ENCODE measurements around the gene FFAR3. TPM values are rescaled to one million over a fixed set of nuclear protein-coding genes. Genes with fewer than 3 reads are reported as not detected.
A peak's percentile ranks its signal among the peaks of the same experiment; 100 is the strongest.

The FFAR3 gene
- total and polyA plus RNA-seq, 10 donors: 0.30 to 3.2 (median 0.73) TPM; not detected in 1

DNA sequence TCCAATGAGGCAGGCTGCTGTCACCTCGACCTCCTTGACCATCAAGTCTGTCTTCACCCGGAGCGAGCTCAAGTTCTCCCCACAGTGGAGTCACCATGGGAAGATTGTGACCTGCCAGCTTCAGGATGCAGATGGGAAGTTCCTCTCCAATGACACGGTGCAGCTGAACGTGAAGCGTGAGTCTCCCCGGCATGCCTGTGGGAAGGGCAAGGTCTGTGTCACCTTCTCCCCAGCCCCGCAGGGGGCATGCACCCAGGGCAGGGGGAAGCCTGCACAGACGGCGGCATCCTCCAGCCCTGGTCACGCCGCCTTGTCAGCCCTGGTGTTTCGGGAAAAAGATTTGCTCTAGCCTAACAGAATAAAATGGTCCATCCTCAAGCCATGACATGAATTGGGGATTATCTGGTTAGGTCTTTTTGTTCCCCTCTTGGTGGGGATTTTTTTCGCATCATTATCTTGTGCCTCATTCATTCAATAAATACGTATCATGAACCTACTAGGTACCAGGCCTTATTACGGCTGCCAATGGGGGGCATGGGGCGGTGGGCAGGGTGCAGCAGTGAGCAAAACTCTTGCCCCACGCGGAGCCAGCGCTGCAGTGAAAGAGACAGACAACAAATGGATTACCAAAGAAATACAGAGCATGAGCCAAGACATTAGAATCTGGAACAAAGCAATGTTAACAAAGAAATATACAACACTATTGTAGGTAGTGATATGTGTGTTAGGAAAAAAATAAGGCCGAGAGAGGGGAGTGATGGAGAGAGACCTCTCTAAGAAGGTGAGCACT, 21.9 kb upstream of the FFAR3 start:
- Histone ChIP-seq H3K4me3 (no peak overlapping the region), H3K27ac (no peak overlapping the region), H3K36me3 (peaks cover 0 to 74% (median 3%) of the 10 kb centered on the region in 6 donors), H3K9me3 (no peaks in the 10 kb centered on the region), H3K4me1 (peaks cover 3 to 98% (median 42%) of the 10 kb centered on the region in 6 donors), H3K27me3 (replicated peaks in 1 of 7) (peaks cover 0 to 6% (median 0%) of the 10 kb centered on the region in 7 donors)
- intact Hi-C loops (cut with DNase I; ENCODE audit: low total_unique reads): loop anchor here (10.0 kb wide), 1 partner anchor 62 kb away; no protein-coding TSS in a partner anchor
- 85 to 91% (median 89%) methylated on average over 20 to 21 of the region's 21 CpGs for WGBS, 5 donors
- DNase-seq: no peak
- TF ChIP-seq POLR2AphosphoS5 (IDR thresholded peaks at IDR 0.05) (peak in 2 of 3 donors; percentile 24 to 72), POLR2A (IDR thresholded peaks at IDR 0.05) (no peak)
- TF ChIP-seq, protein P1, sequence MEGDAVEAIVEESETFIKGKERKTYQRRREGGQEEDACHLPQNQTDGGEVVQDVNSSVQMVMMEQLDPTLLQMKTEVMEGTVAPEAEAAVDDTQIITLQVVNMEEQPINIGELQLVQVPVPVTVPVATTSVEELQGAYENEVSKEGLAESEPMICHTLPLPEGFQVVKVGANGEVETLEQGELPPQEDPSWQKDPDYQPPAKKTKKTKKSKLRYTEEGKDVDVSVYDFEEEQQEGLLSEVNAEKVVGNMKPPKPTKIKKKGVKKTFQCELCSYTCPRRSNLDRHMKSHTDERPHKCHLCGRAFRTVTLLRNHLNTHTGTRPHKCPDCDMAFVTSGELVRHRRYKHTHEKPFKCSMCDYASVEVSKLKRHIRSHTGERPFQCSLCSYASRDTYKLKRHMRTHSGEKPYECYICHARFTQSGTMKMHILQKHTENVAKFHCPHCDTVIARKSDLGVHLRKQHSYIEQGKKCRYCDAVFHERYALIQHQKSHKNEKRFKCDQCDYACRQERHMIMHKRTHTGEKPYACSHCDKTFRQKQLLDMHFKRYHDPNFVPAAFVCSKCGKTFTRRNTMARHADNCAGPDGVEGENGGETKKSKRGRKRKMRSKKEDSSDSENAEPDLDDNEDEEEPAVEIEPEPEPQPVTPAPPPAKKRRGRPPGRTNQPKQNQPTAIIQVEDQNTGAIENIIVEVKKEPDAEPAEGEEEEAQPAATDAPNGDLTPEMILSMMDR (IDR thresholded peaks at IDR 0.05 in 8 of 11, conservative IDR thresholded peaks at IDR 0.05 in 3 of 11): no peak

DNA sequence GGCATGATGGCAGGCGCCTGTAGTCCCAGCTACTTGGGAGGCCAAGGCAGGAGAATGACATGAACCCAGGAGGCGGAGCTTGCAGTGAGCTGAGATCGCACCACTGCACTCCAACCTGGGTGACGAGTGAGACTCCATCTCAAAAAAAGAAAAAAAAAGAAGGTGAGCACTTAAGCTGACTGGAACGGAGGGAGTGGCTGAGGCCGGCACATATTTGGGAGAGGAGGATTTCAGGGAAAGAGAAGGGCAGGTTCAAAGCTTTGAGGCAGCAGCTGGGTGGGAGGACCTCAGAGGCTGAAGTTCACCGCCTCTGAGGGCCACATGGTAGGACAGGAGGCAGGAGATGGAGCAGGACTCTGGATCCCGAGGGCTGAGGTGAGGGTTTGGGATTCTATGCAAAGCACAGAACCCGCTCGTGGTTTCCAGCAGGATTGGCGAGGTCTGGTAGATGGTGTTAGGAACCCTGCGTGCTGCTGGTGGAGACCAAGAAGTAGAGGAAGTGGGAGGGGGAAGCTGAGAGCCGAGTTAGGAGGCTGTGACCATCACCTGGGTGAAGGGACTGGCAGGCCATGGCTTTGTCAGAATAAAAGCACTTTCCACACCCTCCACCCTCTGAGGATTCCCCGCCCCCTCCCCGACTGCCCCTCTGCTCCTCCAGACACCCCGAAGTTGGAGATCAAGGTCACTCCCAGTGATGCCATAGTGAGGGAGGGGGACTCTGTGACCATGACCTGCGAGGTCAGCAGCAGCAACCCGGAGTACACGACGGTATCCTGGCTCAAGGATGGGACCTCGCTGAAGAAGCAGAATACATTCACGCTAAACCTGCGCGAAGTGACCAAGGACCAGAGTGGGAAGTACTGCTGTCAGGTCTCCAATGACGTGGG, 20.9 kb upstream of the FFAR3 start:
- intact Hi-C loops (cut with DNase I; ENCODE audit: low total_unique reads): loop anchor here (10.0 kb wide), 1 partner anchor 63 kb away; no protein-coding TSS in a partner anchor
- TF ChIP-seq, protein P1 (IDR thresholded peaks at IDR 0.05 in 8 of 11, conservative IDR thresholded peaks at IDR 0.05 in 3 of 11): no peak
- peak in 1 of 3 donors; percentile 18 for TF ChIP-seq POLR2AphosphoS5 (IDR thresholded peaks at IDR 0.05)
- Histone ChIP-seq H3K4me3 (no peak overlapping the region), H3K36me3 (peaks cover 0 to 76% (median 3%) of the 10 kb centered on the region in 6 donors), H3K9me3 (no peaks in the 10 kb centered on the region), H3K27me3 (replicated peaks in 1 of 7) (no peaks in the 10 kb centered on the region), H3K27ac (peak overlapping the region in 3 of 8 donors; percentile 11 to 37 (median 30)), H3K4me1 (peaks cover 3 to 99% (median 47%) of the 10 kb centered on the region in 6 donors)
- 67 to 80% (median 71%) methylated on average over 22 to 25 of the region's 25 CpGs for WGBS, 5 donors
- DNase-seq: no peak

DNA sequence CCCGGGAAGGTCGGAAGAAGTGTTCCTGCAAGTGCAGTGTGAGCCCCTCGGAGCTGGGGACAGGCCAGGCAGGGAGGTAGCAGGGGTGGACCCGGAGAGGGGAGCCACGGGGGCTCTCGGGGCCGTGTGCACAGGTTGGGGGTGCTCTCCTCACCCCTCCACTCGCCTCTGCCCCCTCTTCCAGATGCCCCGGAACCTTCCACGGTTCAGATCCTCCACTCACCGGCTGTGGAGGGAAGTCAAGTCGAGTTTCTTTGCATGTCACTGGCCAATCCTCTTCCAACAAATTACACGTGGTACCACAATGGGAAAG, 20.3 kb upstream of the FFAR3 start:
- peaks cover 0 to 76% (median 3%) of the 10 kb centered on the region in 6 donors for H3K36me3 ChIP-seq
- H3K4me3 ChIP-seq: no peak overlapping the region
- intact Hi-C loops (cut with DNase I; ENCODE audit: low total_unique reads): loop anchor here (10.0 kb wide), 1 partner anchor 63 kb away; no protein-coding TSS in a partner anchor
- H3K9me3 ChIP-seq: no peaks in the 10 kb centered on the region
- peaks cover 3 to 99% (median 45%) of the 10 kb centered on the region in 6 donors for H3K4me1 ChIP-seq
- 84 to 94% (median 88%) methylated on average over 10 to 13 of the region's 13 CpGs for WGBS, 5 donors
- H3K27me3 ChIP-seq (replicated peaks in 1 of 7): no peaks in the 10 kb centered on the region
- TF ChIP-seq POLR2A (IDR thresholded peaks at IDR 0.05) (no peak), POLR2AphosphoS5 (IDR thresholded peaks at IDR 0.05) (peak in 1 of 3 donors; percentile 51)
- TF ChIP-seq, protein P1 (IDR thresholded peaks at IDR 0.05 in 8 of 11, conservative IDR thresholded peaks at IDR 0.05 in 3 of 11): no peak
- H3K27ac ChIP-seq: peak overlapping the region in 1 of 8 donors; percentile 37
- no peak for DNase-seq

Data from spleen (tissue), 11 donors.